Adrenal gland (tissue), 5 donors: ENCODE data around the gene ZNF831.

Experiments used
- POLR2A ChIP-seq, 2 donors: fragments of 450-650 bp; IDR thresholded peaks; one replicate each; pipeline ENCODE4 v1.6.1; 2017; ENCODE audit warnings: antibody characterized with exemption in 2 of 2, mild to moderate bottlenecking in 2 of 2, moderate library complexity in 1 of 2
- TF ChIP-seq, protein P1 (sequence below), 6 experiments: fragments of 450-650 bp in 4 of 6; fragments of 200-600 bp in 2 of 6; sonication (generic) in 1 of 6; IDR thresholded peaks; 1 replicate in 5 of 6; 2 replicates in 1 of 6; pipeline versions ENCODE4 v1.5.1 to v1.8.0; 2016 to 2021; ENCODE audit warnings: antibody characterized with exemption in 6 of 6, mild to moderate bottlenecking in 2 of 6, moderate library complexity in 1 of 6
- donor health status: DM: no; HTN: no; CAD: no.

DNA sequence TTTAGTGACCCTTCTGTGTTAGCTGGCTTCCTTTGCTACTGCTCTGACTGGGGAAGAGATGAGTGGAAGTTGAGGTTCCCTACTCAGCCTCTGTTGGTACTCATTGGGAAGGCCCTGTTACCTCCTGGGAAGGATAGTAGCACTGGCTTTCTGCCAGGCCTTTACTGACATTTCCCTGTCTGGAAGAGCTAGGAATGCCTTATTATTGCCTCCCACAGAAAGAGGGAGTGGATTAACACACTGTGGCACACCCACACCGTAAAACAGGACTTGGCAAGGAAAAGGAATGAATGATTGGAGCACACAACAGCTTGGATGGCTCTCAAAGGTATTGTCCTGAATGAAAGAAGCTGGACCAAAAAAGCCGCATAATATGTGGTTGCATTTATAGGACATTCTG is 12.2 kb downstream of the ZNF831 start:
- TF ChIP-seq, protein P1, sequence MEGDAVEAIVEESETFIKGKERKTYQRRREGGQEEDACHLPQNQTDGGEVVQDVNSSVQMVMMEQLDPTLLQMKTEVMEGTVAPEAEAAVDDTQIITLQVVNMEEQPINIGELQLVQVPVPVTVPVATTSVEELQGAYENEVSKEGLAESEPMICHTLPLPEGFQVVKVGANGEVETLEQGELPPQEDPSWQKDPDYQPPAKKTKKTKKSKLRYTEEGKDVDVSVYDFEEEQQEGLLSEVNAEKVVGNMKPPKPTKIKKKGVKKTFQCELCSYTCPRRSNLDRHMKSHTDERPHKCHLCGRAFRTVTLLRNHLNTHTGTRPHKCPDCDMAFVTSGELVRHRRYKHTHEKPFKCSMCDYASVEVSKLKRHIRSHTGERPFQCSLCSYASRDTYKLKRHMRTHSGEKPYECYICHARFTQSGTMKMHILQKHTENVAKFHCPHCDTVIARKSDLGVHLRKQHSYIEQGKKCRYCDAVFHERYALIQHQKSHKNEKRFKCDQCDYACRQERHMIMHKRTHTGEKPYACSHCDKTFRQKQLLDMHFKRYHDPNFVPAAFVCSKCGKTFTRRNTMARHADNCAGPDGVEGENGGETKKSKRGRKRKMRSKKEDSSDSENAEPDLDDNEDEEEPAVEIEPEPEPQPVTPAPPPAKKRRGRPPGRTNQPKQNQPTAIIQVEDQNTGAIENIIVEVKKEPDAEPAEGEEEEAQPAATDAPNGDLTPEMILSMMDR (IDR thresholded peaks at IDR 0.05) = no peak
- TF ChIP-seq POLR2A (IDR thresholded peaks at IDR 0.05) = no peak
